AG04450 (cell line): ENCODE measurements around the gene ADAMTS2. TPM values are rescaled to one million over a fixed set of nuclear protein-coding genes. Genes with fewer than 3 reads are reported as not detected.

Source experiments
- CTCF ChIA-PET: fragments of 300-600, 350-600 bp; formaldehyde crosslinking; extraction: SDS; loops from one replicate; lab custom pipeline; 2022; ENCODE audit warnings: antibody characterized with exemption, inconsistent platforms; lab: Charles Lee
- POLR2A ChIA-PET: fragments of 350-600 bp; formaldehyde crosslinking; extraction: SDS; loops from one replicate; lab custom pipeline; 2021; ENCODE audit warnings: antibody characterized with exemption, inconsistent platforms; lab: Yijun Ruan, JAX
- DNase-seq: peaks from one replicate; pipeline ENCODE4 v3.0.0-alpha.2; 2011; ENCODE audit warnings: low read depth, low spot score
- H3K27ac ChIP-seq: one replicate; pipeline ENCODE4 v1.5.1; 2012; ENCODE audit warnings: low read depth, low read length, control low read depth
- H3K27me3 ChIP-seq: one replicate; pipeline ENCODE4 v1.6.0; 2012; ENCODE audit warnings: low read length; ENCODE audit not compliant: control insufficient read depth, insufficient read depth
- H3K4me3 ChIP-seq: 2 replicates; pipeline ENCODE4 v1.5.1; 2011; ENCODE audit warnings: mild to moderate bottlenecking, low read depth, low read length, control low read depth
- H3K9me3 ChIP-seq: 2 replicates; pipeline ENCODE4 v1.5.1; 2012; ENCODE audit warnings: low read length; ENCODE audit not compliant: control insufficient read depth, insufficient read depth
- CTCF ChIP-seq: IDR thresholded peaks from 2 replicates; pipeline ENCODE4 v1.5.1; 2011; ENCODE audit warnings: low read depth, low read length, control low read depth, inconsistent platforms
- polyA plus RNA-seq: library from polyadenylated mRNA; depleted of rRNA; stranded (reverse); fragments of >200 nt; gene quantifications from 2 replicates; pipeline ENCODE4 v1.2.3, GENCODE V29; 2011

Gene ADAMTS2
- polyA plus RNA-seq, 1 experiment = 22.6 TPM

GRCh38 chr5:179375831-179376365 is 30.6 kb upstream of the ADAMTS2 start:
- peaks cover 20% of the 10 kb centered on the region; the same call in 1 of the 2 replicates for H3K9me3 ChIP-seq
- TF ChIP-seq CTCF = no peak
- CTCF ChIA-PET = interaction anchor here (0.6 kb wide), 2 partner anchors 8 to 15 kb away, joined by 3 read pairs; no protein-coding TSS in a partner anchor
- POLR2A ChIA-PET = no interaction called here
- H3K27me3 ChIP-seq = no peaks in the 10 kb centered on the region
- H3K27ac ChIP-seq = no peak overlapping the region
- no peak for DNase-seq
- no peak overlapping the region for H3K4me3 ChIP-seq

- H3K9me3 ChIP-seq = peaks cover 17% of the 10 kb centered on the region; the same call in 1 of the 2 replicates
- H3K4me3 ChIP-seq = no peak overlapping the region
- no peak for TF ChIP-seq CTCF
- CTCF ChIA-PET = no interaction called here
- DNase-seq = no peak
- no peak overlapping the region for H3K27ac ChIP-seq
- H3K27me3 ChIP-seq = no peaks in the 10 kb centered on the region
- POLR2A ChIA-PET = no interaction called here
Measured at GRCh38 chr5:179375236-179375685, 30.0 kb upstream of the ADAMTS2 start.

GRCh38 chr5:179374506-179375235 is 29.4 kb upstream of the ADAMTS2 start:
- ChIA-PET CTCF (interaction anchor here (0.6 kb wide), 1 partner anchor 835 kb away, joined by 3 read pairs; the partner anchor contains the start of gene RASGEF1C), POLR2A (no interaction called here)
- Histone ChIP-seq H3K27me3 (no peaks in the 10 kb centered on the region), H3K4me3 (no peak overlapping the region), H3K9me3 (peaks cover 13% of the 10 kb centered on the region; the same call in 1 of the 2 replicates), H3K27ac (no peak overlapping the region)
- no peak for TF ChIP-seq CTCF
- DNase-seq = no peak

- DNase-seq = no peak
- H3K27me3 ChIP-seq = no peaks in the 10 kb centered on the region
- peaks cover 13% of the 10 kb centered on the region; the same call in 1 of the 2 replicates for H3K9me3 ChIP-seq
- H3K27ac ChIP-seq = no peak overlapping the region
- H3K4me3 ChIP-seq = no peak overlapping the region
- POLR2A ChIA-PET = no interaction called here
- no peak for TF ChIP-seq CTCF
- CTCF ChIA-PET = interaction anchor here (0.6 kb wide), 1 partner anchor 835 kb away, joined by 3 read pairs; the partner anchor contains the start of gene RASGEF1C
Measured at GRCh38 chr5:179373961-179374505, 28.8 kb upstream of the ADAMTS2 start.
